ENCODE measurements around the gene C1QTNF9.

The C1QTNF9 gene

DNA sequence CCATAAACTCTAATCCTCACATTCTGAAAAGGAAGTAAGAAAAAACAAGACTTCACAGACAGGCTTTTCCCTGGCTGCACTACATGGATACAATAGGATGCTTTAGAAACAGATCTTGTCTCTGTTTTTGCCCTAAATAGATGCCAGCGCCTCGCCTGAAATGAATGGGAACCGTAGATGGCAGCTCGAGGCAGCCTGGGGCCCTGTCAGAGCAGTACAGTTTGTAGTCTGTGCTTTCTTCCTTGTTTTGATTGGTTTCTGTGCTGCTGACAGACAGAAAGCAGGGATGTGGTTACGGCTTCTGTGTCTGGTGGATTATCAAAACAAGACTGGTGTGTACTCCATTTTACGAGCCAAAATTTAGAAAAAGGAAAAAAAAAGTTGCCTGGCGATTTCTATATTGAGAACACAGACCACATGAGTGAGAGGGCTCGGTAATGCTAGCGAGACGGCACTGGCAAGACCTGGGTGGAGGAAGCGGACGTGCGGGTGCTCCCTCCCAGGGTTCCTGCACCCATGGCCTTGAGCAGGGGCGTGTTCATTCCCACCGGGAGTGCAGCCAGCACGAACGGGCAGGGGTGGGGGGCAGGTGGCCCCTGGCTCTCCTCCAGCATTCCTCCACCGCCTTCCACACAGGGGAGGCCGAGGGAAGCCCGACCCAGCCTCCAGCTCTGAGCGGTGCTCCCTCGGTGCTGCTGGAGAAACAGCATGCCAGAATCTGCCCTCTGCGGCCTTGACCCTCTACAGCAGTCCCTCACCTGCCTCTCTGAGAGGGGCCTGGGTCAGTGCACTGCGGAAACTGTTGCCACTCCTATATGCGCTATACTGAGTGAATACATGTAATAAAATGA lies 37.6 kb upstream of the C1QTNF9 start (continued):
- TF ChIP-seq, protein P1, sequence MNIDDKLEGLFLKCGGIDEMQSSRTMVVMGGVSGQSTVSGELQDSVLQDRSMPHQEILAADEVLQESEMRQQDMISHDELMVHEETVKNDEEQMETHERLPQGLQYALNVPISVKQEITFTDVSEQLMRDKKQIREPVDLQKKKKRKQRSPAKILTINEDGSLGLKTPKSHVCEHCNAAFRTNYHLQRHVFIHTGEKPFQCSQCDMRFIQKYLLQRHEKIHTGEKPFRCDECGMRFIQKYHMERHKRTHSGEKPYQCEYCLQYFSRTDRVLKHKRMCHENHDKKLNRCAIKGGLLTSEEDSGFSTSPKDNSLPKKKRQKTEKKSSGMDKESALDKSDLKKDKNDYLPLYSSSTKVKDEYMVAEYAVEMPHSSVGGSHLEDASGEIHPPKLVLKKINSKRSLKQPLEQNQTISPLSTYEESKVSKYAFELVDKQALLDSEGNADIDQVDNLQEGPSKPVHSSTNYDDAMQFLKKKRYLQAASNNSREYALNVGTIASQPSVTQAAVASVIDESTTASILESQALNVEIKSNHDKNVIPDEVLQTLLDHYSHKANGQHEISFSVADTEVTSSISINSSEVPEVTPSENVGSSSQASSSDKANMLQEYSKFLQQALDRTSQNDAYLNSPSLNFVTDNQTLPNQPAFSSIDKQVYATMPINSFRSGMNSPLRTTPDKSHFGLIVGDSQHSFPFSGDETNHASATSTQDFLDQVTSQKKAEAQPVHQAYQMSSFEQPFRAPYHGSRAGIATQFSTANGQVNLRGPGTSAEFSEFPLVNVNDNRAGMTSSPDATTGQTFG (tag by site-specific recombination; IDR thresholded peaks at IDR 0.05; ENCODE audit: borderline replicate concordance), result no peak
- TF ChIP-seq ZNF423 (tag by site-specific recombination; IDR thresholded peaks at IDR 0.05), result peak; percentile 94
- TF ChIP-seq ZNF416 (tag by site-specific recombination; IDR thresholded peaks at IDR 0.05), result no peak
- no peak for TF ChIP-seq ZNF621 (tag by site-specific recombination; IDR thresholded peaks at IDR 0.05)
- TF ChIP-seq ZFP41 (tag by site-specific recombination; IDR thresholded peaks at IDR 0.05; ENCODE audit: borderline replicate concordance), result no peak
- no peak for TF ChIP-seq ZNF133 (tag by site-specific recombination; IDR thresholded peaks at IDR 0.05)
- peak; percentile 42 for TF ChIP-seq ZBTB48 (tag by site-specific recombination; IDR thresholded peaks at IDR 0.05)
- TF ChIP-seq ZNF623 (tag by site-specific recombination; IDR thresholded peaks at IDR 0.05), result no peak
- no peak for TF ChIP-seq ZNF112 (tag by site-specific recombination; IDR thresholded peaks at IDR 0.05)
- TF ChIP-seq, protein P2, sequence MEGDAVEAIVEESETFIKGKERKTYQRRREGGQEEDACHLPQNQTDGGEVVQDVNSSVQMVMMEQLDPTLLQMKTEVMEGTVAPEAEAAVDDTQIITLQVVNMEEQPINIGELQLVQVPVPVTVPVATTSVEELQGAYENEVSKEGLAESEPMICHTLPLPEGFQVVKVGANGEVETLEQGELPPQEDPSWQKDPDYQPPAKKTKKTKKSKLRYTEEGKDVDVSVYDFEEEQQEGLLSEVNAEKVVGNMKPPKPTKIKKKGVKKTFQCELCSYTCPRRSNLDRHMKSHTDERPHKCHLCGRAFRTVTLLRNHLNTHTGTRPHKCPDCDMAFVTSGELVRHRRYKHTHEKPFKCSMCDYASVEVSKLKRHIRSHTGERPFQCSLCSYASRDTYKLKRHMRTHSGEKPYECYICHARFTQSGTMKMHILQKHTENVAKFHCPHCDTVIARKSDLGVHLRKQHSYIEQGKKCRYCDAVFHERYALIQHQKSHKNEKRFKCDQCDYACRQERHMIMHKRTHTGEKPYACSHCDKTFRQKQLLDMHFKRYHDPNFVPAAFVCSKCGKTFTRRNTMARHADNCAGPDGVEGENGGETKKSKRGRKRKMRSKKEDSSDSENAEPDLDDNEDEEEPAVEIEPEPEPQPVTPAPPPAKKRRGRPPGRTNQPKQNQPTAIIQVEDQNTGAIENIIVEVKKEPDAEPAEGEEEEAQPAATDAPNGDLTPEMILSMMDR (tag by site-specific recombination; IDR thresholded peaks at IDR 0.05), result no peak
- TF ChIP-seq, protein P3, sequence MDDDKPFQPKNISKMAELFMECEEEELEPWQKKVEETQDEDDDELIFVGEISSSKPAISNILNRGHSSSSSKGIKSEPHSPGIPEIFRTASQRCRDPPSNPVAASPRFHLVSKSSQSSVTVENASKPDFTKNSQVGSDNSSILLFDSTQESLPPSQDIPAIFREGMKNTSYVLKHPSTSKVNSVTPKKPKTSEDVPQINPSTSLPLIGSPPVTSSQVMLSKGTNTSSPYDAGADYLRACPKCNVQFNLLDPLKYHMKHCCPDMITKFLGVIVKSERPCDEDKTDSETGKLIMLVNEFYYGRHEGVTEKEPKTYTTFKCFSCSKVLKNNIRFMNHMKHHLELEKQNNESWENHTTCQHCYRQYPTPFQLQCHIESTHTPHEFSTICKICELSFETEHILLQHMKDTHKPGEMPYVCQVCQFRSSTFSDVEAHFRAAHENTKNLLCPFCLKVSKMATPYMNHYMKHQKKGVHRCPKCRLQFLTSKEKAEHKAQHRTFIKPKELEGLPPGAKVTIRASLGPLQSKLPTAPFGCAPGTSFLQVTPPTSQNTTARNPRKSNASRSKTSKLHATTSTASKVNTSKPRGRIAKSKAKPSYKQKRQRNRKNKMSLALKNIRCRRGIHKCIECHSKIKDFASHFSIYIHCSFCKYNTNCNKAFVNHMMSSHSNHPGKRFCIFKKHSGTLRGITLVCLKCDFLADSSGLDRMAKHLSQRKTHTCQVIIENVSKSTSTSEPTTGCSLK (tag by site-specific recombination; IDR thresholded peaks at IDR 0.05), result no peak
- TF ChIP-seq ZNF292 (tag by site-specific recombination; IDR thresholded peaks at IDR 0.05; ENCODE audit: borderline replicate concordance, low read depth), result no peak
- peak; percentile 76 for TF ChIP-seq ZNF398 (tag by site-specific recombination; IDR thresholded peaks at IDR 0.05)
- TF ChIP-seq, protein P4, sequence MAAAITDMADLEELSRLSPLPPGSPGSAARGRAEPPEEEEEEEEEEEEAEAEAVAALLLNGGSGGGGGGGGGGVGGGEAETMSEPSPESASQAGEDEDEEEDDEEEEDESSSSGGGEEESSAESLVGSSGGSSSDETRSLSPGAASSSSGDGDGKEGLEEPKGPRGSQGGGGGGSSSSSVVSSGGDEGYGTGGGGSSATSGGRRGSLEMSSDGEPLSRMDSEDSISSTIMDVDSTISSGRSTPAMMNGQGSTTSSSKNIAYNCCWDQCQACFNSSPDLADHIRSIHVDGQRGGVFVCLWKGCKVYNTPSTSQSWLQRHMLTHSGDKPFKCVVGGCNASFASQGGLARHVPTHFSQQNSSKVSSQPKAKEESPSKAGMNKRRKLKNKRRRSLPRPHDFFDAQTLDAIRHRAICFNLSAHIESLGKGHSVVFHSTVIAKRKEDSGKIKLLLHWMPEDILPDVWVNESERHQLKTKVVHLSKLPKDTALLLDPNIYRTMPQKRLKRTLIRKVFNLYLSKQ (tag by site-specific recombination; IDR thresholded peaks at IDR 0.05; ENCODE audit: borderline replicate concordance), result no peak
- TF ChIP-seq KLF9 (tag by site-specific recombination; IDR thresholded peaks at IDR 0.05; ENCODE audit: low read depth), result peak; percentile 48
- TF ChIP-seq HOXC10 (CRISPR knock-in tag; IDR thresholded peaks at IDR 0.05), result no peak
- no peak for TF ChIP-seq SALL2 (tag by site-specific recombination; IDR thresholded peaks at IDR 0.05; ENCODE audit: borderline replicate concordance)
- TF ChIP-seq SCRT1 (tag by site-specific recombination; IDR thresholded peaks at IDR 0.05; ENCODE audit: borderline replicate concordance), result no peak
- no peak for TF ChIP-seq ZNF350 (tag by site-specific recombination; IDR thresholded peaks at IDR 0.05)
- TF ChIP-seq ZNF585B (tag by site-specific recombination; IDR thresholded peaks at IDR 0.05), result no peak
- no peak for TF ChIP-seq ZNF843 (tag by site-specific recombination; IDR thresholded peaks at IDR 0.05)
- TF ChIP-seq ZNF10 (tag by site-specific recombination; IDR thresholded peaks at IDR 0.05), result no peak
- TF ChIP-seq ZNF132 (tag by site-specific recombination; IDR thresholded peaks at IDR 0.05; ENCODE audit: borderline replicate concordance), result no peak
- no peak for TF ChIP-seq SP3 (tag by site-specific recombination; IDR thresholded peaks at IDR 0.05)
- TF ChIP-seq, protein P5, sequence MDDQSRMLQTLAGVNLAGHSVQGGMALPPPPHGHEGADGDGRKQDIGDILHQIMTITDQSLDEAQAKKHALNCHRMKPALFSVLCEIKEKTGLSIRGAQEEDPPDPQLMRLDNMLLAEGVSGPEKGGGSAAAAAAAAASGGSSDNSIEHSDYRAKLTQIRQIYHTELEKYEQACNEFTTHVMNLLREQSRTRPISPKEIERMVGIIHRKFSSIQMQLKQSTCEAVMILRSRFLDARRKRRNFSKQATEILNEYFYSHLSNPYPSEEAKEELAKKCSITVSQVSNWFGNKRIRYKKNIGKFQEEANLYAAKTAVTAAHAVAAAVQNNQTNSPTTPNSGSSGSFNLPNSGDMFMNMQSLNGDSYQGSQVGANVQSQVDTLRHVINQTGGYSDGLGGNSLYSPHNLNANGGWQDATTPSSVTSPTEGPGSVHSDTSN (CRISPR knock-in tag; IDR thresholded peaks at IDR 0.05), result no peak
- no peak for TF ChIP-seq ZNF223 (tag by site-specific recombination; IDR thresholded peaks at IDR 0.05)
- TF ChIP-seq ZBTB44 (tag by site-specific recombination; IDR thresholded peaks at IDR 0.05), result no peak

Measured in HEK293 (cell line).